HG03103 (cell line): ENCODE measurements around the gene PCF11.

Experiments used
- ATAC-seq: cut with Tn5 transposase; IDR thresholded peaks from one replicate; pipeline ENCODE4 v1.9.1; 2021; ENCODE audit warnings: low read depth; ENCODE audit not compliant: unreplicated experiment

Gene PCF11

DNA sequence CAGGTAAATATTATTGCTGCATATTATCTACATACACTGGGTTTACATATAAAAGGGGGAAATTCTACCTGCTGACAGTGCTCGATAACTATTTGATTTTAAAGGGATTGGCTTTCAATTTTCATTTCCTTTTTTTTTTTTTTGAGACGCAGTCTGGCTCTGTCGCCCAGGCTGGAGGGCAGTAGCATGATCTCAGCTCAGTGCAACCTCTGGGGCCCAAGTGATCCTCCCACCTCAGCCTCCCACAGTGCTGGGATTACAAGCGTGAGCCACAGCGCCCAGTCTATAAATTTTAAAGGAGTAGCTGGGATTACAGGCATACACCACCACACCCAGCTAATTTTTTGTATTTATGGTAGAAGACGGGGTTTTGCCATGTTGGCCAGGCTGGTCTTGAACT is 3.2 kb upstream of the PCF11 start:
- ATAC-seq: no peak

- peak; percentile 93 for ATAC-seq
Measured at GRCh38 chr11:83156144-83156995, 561 bp upstream of the PCF11 start.

GRCh38 chr11:83157594-83158356 is 844 bp downstream of the PCF11 start:
- no peak for ATAC-seq

- ATAC-seq: no peak
Measured at GRCh38 chr11:83158357-83158786, 1.4 kb downstream of the PCF11 start.

- ATAC-seq: no peak
Measured at GRCh38 chr11:83158965-83159901, 2.3 kb downstream of the PCF11 start.

- no peak for ATAC-seq
Measured at GRCh38 chr11:83159902-83160865, 3.3 kb downstream of the PCF11 start.

- ATAC-seq: no peak
Measured at GRCh38 chr11:83161610-83162199, 4.8 kb downstream of the PCF11 start.

DNA sequence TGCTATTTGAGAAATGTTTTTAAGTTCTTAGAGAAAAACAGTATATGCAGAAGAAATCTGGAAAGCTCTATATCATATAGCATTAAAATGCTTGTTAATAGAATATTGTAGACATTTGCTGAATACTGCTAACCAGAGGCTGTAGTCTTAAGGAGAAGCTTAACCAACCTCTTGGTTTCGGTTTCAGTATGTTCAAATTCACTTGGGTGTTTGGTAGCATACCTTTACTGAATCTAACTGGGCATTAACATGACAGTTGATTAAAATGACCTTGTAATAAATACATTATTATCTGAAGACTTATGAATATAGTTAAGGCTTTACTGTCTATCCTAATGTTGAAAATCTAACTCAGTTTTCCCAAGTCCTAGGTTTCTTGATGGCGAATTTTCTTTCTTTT is 5.4 kb downstream of the PCF11 start:
- ATAC-seq: peak; percentile 52

GRCh38 chr11:83166193-83166866 is 9.4 kb downstream of the PCF11 start:
- no peak for ATAC-seq

GRCh38 chr11:83168756-83169155 is 11.8 kb downstream of the PCF11 start:
- no peak for ATAC-seq

- no peak for ATAC-seq
Measured at GRCh38 chr11:83170865-83171264, 13.9 kb downstream of the PCF11 start.

DNA sequence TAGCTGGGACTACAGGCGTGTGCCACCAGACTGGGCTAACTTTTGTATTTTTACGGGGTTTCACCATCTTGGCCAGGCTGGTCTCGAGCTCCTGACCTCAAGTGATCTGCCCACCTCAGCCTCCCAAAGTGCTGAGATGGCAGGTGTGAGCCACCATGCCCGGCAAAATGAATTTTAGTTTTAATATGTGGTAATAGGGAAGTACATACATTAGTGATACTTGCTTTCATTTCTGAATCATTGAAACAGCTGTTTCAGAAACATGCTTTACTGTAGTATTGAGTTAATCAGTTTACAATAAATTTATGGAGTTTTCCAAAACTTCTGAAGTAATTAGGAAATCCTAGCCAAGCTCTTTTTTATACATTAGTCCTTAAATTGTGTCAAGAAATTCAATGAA is 15.6 kb downstream of the PCF11 start:
- ATAC-seq: no peak

- peak; percentile 52 for ATAC-seq
Measured at GRCh38 chr11:83174008-83174407, 17.1 kb downstream of the PCF11 start.

DNA sequence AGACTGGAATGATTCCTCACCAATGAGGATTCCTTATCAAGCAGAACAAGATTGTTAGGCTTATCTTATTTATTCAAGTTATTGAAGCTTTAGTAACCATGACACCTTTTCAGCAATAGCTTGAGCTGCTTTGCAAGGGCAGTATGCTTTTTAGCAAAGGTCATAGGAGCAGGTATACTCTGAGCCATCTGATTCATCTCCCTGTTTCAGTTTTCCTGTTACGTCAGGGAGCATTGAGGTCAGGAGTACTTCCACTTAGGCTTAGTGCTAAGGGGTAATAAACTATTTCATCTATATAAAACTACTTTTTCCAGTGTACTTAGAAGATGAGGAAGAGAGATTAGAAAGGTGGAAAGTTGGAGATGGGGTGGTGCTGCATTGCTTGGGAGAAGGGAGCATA is 18.9 kb downstream of the PCF11 start:
- ATAC-seq: no peak

GRCh38 chr11:83181815-83182214 is 24.9 kb downstream of the PCF11 start:
- no peak for ATAC-seq

DNA sequence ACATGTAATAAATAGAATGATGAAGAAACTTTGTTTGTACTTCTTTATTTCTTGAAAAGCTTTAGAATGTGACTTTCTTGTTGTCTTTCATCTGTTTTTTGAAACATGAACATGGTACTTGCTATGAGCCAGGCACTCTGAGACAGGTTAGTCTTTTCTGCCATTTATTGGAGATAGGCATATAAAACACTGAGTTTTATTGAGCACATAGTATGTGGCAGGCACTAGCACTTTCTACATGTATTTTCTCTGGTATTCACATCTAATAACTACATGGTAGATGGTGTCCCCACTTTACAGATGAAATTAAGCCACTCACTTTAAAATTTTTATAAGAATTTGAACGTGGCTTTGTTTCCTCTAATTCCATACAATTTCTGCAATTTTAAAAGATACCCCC is 28.8 kb downstream of the PCF11 start:
- ATAC-seq: no peak

DNA sequence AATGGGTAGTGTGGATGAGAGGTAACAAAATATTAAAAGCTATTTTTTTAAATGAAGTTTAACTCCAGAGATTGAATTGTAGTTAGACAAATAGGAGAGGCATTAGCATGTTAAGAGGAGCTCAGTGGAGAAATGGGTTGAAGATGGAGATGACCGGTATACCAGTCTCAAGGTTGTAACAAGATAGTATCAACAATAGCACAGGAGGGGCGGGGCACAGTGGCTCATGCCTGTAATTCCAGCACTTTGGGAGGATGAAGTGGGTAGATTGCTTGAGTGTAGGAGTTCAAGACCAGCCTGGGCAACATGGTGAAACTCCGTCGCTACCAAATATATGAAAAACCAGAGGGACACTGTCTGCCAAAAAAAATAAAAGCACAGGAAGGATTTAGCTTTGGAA is 30.5 kb downstream of the PCF11 start:
- no peak for ATAC-seq

- no peak for ATAC-seq
Measured at GRCh38 chr11:83191491-83191890, 34.6 kb downstream of the PCF11 start.

- ATAC-seq: no peak
Measured at GRCh38 chr11:83191986-83192385, 35.1 kb downstream of the PCF11 start.
